NCI-H1930 (cell line): ENCODE measurements around the gene PPP3CA.

Source experiments
- DNase-seq, 2 experiments: peaks; one replicate each; lab custom pipeline; 2025; lab: John Stamatoyannopoulos, UW

PPP3CA gene

DNA sequence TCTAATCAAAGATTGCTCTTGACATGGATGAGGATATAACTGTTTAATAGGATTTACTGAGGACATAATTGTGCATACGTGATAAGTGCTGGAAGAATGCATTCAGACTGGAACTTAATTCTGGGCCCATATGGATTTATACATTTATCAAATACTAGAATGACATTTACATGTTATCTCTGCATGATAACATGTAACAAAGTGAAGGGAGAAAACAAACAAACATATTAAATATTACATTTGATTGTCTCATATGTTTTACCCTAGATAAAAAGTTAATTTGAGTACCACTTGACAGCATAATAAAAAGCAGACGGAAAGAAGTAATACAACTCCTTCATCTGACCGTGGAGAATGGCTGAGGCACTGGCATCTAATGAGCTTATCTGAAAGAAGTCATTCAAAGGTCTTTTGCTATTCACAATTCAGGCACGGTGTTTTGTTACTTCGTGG lies 297.8 kb downstream of the PPP3CA start:
- DNase-seq = no peak

DNA sequence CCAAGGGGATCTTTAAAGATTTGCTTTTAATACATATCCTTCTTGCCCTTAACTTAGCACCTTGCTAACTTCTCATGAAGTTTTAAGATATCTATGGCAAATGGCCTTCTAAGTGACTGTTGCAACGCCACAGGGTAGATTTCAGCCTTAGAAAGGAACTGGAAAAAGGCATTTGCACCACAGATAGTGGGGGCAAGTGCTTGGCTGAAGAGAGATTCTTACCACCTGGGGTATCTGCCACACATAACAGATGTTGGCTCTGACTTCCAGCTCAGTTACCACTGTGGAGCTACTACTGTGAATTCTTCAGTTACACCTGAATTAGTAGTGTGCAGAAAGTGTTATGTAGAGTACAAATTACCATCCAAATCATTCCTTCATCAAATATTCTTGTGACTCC lies 302.6 kb downstream of the PPP3CA start:
- DNase-seq = no peak

DNA sequence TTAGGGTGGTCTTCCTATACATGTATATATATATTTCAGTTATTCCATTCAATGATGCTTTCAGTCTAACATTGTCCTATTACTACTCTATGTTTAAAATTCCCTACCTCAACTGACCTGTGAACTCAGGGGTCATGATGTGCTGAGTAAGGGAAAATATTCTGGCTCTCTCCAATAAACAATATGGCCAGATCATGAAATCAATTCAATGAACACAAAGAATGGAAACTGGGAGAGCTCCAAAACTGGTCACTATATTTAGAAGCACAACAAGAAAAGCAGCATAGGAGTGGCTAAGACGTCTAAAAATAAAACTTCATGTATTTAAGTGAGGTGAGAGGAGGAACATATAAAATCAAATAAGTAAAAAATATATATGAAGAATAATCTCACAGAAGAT lies 304.5 kb downstream of the PPP3CA start:
- no peak for DNase-seq

DNA sequence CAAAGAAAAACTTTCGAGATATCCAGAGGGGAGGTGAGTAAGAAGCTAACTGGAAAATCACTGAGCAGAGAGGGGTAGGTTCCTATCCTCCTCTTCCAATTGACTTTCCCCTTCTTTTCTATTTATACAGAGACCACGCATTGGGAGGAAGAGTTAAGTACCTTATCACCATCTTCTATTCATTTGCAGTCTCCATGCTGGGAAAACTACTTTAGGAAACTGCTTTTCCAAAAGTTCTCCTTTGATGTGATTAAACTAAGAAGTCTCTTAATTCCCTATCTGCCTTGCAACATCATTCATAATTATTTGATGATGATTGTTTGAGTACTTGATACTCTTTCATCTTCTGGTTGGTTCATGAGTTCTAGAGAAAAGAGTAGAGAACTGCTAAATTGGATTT lies 306.6 kb downstream of the PPP3CA start:
- no peak for DNase-seq

DNA sequence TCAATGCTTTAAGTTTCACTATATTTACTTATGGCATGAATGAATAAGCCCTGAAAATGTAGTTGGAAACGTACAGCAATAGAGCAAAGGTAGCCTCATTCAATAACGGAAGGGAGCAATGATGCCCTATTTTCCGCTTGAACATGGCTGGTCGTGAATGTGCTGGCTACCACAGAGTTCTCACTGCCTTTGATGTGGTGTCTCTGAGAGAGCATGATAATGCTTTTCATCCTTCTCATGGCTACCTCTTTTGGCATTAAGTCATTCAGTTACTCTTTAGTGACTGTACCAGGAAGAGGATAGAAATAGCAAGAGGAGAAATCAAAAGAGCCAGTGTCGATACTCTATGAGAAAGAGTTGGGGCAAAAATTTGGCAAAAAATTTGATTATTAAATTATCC lies 308.0 kb downstream of the PPP3CA start:
- no peak for DNase-seq

DNA sequence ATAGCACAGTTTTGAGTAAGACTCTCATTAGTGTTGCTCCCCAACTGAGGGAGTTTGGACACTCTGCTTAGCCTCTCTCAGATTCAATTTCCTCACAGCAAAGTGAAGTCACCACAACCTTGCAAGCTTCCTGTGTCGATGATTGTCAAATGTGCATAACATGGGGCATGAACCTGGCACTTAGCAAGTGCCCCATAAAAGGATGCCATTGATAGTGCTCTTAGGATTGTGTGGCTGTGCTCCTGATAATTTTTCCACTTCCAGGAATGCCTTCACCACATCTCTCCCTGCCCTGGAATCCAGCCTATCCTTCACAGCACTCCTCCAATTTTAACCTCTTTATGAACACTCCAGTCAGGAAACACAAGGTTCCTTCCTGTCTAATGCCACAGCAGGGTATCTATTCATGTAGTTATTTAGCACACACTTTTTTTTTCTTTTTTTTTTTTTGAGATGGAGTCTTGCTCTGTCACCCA lies 309.4 kb downstream of the PPP3CA start:
- DNase-seq = no peak

DNA sequence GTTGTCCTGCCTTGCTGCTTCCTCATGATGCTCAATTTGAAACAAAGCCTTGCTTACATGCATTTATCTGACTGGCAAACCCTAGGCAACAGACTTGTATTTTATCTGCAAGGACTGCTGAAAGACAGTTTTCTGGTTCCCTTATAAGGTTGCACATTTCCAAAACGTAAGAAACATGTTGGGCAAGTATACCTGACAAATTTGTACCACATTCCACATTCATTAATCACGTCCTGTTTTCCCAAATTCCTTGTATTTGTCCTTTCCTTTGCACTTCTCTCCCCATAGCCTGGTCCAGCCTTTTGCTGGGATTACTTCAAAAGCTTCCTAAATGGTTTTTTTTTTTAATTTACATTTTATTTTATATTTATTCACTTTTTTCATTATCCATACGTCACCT lies 310.1 kb downstream of the PPP3CA start:
- no peak for DNase-seq

DNA sequence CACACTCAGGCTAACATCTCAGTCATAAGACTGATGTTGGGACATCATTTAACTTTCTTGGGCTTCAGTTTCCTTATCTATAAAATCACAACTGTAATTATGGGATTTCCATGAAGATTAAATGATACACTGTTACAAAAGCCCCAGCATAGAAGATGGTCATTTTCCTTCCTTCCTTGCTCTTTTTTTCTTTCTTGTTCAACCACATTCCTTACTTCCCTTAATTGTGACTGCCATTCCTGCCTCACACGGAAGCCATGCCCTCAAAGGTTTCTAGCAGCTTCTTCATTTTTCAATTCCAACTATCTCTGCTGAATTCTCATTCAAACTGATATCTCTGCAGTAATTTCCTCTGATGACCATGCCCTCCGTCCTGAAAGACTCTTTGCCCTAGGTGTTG lies 311.8 kb downstream of the PPP3CA start:
- DNase-seq = no peak

DNA sequence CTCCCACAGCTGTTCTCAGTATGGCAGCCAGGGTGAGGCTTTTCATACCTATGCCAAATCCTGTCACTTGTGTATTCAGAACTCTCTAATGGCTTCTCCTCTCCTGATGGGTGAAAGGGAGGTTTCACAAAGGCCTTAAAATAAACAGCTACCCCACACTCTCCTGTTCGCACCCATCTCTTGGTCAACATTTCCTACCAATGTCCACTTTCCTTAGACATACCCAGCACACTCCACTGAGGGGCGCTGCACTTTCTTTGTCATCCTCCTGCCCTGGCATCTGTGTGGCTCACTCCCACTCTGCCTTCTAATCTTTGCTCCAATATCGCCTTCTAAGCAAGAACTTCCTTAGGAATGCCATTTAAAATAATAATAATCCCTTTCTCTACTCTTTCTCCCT lies 313.3 kb downstream of the PPP3CA start:
- no peak for DNase-seq

DNA sequence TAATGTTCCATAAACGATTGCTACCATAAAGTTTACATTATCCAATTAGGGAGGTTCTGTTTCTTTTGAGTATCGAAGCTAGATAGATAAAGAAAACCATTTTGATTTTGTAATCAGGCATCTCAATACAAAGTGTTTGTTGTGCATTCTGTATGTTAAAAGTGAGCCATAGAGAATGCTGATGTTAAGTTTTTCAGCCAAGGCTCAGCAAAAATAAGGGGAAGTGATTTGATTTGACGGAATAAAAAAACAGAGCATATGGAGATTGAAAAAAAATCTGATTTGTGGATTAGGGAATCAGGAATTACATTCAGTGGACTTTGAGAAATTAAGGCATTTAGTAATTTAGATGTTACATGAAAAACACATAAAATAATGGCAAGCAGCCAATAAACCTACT lies 314.8 kb downstream of the PPP3CA start:
- no peak for DNase-seq

DNA sequence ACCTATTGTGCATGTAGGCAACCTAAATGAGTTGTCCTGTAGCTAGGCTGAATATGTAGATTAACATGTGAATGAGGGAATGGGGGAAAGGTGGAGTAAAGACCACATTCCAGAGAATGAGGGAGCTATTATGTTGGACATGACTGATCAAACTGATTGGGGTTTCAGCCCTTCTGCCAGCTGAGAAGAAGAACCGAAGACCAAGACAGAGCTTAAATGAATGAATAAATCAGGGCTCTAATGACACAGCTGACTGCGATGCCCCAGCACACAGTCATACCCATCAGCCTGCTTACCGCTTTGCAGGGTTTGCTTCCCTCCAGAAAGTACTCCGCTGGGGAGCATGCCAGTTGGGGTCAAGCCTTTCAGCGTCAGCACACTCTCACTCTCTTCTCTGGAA lies 315.4 kb downstream of the PPP3CA start:
- DNase-seq = no peak

DNA sequence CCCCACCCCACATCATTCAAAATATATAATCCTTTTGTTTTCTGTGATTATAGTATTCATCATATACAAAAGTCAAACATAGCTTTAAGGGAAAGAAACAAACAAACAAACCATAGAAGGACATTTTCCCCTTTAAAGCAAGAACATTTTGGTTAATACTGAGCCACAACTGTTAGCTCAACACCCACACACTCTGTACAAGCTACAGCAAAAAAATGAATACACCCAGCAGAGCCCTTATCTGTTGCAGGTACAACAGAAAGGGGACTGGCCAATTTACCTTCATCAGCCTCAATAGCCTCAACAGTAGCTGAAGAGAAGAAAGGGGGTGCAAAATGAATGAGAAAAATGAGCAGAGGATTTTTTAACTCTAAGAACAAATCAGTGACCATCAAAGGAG lies 318.4 kb downstream of the PPP3CA start:
- DNase-seq = no peak

DNA sequence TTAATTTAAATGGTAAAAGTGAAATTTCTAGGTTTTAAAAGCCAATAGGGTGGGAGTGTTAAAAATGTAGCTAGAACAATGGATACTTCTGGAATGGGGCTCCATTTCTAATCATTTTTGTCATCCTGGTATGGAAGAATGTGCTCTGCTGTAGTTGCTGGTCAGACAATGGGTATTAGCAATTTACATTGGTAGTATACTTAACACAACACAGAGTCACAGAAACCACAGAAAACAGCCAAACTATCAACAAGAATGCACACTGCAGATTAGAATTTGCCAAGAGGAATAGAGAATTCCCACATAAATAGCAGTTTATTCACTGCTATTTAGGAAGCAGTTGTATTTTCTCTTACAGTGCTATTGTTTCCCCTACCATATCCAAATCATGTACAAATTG lies 319.6 kb downstream of the PPP3CA start:
- no peak for DNase-seq

DNA sequence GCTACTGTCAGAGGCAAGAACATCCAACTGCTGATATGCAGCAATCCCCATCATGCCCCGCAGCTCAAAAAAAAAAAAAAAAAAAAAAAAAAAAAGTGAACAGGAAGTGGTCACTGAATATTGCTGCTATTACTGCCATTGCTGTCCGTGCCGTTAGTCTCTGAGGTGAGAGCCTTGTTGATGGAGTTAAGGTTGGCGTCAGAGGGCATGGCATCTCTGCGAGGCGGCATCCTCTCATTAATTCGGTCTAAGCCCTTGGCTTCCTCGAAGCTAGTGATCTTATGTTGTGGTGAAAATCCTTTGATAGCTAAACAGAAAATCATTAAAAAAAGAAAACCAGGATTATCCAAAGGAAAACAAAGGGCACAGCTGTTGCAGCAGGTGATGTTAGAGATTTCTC lies 321.6 kb downstream of the PPP3CA start:
- DNase-seq = no peak

DNA sequence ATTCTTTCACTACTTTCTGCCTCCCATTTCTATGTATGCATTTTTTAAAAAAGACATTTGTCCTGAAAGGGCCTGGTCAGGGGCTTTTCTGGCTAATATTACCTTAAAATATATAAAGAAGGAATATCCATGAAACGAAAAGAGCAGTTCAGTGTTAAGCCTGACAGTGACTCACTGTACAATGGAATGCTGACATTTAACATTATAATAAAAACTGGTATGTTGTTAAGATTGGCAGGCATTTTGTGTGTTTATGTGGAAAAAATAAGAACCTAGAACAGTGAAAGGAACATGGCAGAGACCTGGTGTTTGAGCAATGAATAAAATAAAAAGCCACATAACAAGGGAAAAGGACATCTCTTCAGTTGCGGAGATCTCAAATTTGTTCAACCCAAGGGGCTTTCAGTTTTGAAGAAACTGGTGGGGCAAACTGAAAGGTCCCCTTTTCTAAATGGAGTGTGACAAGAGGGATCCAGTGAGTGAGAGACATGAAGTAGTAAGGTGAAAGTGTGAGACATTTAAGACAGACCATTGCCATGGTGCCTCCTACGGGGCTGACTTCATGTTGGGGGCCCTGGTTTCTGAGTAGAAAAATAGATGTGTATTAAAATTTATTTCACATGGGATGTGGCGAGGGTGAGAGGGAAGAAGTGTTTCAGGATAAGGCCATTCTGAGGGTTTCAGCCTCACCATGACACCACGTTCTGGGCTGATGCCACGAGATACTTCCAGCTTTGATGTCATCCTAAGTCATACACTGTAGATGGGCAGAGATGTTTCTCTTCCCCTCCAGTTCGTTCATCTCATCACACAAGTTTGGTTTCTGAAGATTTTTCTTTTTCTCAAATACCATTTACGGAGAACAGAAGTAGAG lies 324.9 kb downstream of the PPP3CA start:
- DNase-seq = no peak

DNA sequence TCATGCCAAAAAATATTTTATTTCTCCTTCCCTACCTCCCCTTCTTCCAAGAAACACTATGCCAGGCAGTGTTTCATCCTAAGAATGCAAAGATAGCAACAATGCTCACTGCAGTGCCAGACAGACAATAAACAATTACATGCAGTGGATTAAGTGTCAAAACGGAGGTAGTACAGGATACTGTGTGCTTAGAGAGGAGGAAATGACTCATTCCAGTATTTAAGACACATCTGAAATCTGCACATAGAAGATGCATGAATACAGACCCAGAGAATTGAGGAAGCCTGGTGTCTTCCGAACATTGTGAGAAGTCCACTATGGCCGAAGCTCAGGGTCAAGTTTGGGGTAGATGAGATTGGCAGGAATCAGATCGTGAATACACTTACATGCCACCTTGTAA lies 326.4 kb downstream of the PPP3CA start:
- DNase-seq = no peak

DNA sequence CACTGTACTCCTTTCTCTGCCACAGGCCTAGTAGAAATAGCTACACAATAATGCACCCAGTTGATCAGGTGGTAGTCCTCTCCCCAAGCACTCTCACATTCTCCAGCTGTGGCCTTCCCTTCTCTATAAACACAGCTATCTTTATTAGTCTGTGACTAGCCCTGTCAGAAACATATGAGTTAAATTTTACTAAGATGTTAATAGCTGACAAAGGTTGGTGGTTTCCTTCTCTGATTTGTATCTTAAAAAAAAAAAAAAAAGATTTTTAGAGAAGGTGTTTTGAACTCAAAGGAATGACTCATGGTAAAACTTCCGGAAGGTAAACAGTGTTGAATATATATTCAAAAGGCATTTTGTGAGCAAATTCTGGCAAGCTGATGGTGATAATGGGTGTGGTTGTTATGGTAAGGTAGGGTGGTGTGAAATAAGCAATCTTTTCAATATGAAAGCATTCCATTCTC lies 327.4 kb downstream of the PPP3CA start:
- no peak for DNase-seq

DNA sequence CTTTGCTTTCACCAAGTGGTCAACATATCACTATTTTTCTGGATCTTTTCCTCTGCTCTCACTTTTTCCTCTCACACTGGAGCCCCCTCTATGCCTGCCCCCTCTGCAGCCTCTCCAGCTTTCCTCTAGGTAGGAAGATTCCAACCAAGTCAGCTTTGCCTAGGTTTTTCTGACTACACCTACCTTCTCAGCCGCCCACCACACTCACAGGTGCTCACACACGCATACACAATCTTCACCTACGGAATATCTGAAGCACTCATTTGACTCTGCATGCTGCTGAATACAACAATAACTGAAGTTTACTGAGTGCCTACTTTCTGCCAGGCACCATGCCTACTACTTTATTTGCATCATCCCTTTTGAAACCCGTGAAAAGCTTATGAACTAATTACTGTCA lies 328.0 kb downstream of the PPP3CA start:
- DNase-seq = no peak

DNA sequence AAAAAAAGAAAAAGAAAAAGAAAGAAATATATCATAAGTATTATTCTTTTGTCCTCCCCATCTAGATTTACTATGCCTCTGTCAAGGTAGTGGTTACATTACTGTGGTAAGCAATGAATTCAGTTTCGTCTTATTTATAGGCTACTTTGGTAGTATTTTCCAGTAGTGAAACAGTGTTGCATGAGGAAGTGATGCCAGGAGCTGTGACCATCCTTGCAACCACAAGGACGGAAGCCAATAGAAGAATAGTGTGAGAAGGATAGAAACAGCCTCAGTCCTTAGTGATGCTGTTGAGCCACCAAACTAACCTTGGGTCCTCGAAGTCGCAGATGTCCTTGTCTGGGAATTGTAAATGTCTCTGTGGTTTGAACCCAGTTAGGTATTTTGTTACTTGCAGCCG lies 328.5 kb downstream of the PPP3CA start:
- no peak for DNase-seq

DNA sequence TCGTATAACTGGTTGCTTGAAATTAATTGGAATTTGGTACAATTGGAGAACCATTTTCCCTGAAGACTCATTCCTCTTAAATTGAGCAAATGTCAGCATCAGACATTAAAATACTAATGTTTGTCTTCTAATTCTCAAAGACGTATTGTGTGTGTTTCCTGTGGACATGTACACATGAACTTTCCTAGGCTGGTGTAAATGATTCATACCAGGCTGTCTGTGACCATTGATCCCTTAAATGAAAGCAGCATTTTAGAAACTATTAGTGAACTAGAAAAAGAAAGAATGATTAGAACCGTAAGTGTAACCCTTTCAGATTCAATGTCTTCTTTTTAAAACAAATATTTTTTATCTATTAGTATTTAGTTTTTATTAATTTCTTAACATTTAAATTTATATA lies 332.9 kb downstream of the PPP3CA start:
- no peak for DNase-seq

DNA sequence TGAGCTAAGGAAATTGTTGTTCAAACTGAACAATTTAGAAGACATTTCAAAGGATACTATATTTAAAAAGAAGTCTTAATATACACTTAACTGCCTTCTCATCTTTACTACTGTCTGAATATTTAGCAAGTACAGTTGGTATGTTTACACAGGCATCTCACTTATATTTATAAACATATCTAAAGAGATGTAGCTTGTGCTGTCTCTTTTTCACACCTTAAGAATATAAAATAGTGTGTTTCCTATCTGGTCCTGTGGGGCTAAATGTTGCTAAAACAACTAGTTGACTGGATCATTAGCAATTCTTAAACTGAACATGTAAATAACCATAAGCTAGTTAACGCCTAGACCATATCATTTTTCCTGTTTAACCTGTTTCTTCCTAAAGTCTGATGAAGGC lies 336.3 kb downstream of the PPP3CA start:
- DNase-seq = no peak

DNA sequence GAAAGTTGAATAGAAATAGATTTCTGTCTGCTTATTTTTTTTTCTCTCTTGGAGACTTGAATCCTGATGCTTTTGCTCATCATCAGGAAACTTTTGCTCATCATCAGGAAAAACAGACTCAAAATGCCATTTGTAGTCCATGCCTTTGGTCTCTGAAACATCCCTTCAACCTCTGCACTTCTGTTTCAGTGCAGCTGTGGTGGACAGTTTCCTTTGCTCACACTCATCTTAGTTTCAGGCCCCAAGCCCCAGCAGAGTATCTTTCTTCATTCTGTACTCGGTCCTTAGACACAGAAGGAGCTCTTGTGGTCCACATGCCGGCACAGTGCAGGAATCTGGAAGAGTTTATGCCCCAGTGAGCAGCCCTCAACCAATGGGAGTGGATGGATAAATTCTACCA lies 337.9 kb downstream of the PPP3CA start:
- no peak for DNase-seq

DNA sequence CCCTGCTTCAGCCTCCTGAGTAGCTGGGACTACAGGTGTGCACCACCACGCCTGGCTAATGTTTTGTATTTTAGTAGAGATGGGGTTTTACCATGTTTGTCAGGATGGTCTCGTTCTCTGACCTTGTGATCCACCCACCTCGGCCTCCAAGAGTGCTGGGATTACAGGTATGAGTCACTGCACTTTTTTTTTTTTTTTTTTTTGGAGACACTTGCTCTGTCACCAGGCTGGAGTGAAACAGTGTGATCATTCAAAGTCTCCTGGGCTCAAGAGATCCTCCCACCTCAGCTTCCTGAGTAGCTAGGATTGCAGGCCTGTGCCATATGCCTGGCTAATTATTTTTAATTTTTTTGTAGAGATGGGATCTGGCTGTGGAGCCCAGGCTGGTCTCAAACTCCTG lies 338.8 kb downstream of the PPP3CA start:
- no peak for DNase-seq

DNA sequence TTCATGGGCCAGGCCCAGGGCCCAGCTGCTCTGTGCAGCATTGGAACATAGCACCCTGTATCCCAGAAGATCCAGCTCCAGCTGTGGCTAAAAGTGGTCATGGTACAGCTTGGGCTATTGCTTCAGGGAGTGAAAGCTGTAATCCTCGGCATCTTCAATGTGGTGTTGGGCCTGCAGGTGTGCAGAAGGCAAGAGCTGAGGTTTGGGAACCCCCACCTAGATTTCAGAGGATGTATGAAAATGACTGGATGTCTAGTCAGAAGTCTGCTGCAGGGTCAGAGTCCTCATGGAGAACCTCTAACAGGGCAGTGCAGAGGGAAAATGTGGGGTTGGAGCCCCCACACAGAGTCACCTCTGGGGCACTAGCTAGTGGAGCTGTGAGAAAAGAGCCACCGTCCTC lies 341.7 kb downstream of the PPP3CA start:
- DNase-seq = no peak
